ENCODE data around the gene PIP4K2A.

GRCh38 chr10:22672319-22673090 is 41.9 kb downstream of the PIP4K2A start:
- TF ChIP-seq POLR2A (IDR thresholded peaks at IDR 0.05; ENCODE audit: insufficient read depth in 1 of 2, low read depth in 2 of 2, low read length in 2 of 2) (no peak), MXI1 (IDR thresholded peaks at IDR 0.05; ENCODE audit: borderline replicate concordance, low read depth, low read length) (no peak), MYC (CRISPR knock-in tag; IDR thresholded peaks at IDR 0.05; ENCODE audit: borderline replicate concordance) (no peak)
